SU-DHL-6 (cell line): ENCODE data around the gene SYNDIG1.

ENCODE experiments used
- H2AFZ ChIP-seq: fragments of 200-600 bp; sonication (generic); 2 replicates; pipeline ENCODE4 v1.6.1; 2014; ENCODE audit warnings: low read depth, mild to moderate bottlenecking, moderate library complexity, mixed read lengths, antibody characterized with exemption, low read length; ENCODE audit not compliant: severe bottlenecking
- H3F3A ChIP-seq: fragments of 200-600 bp; shearing (Covaris generic); 2 replicates; pipeline ENCODE4 v1.6.0; 2016; ENCODE audit warnings: antibody characterized with exemption, mild to moderate bottlenecking; ENCODE audit not compliant: insufficient read depth
- H3K27ac ChIP-seq: fragments of 200-600 bp; sonication (generic); 2 replicates; pipeline ENCODE4 v1.5.1; 2016; ENCODE audit warnings: low read depth, mild to moderate bottlenecking, low read length, moderate library complexity, mixed read lengths
- H3K27me3 ChIP-seq: fragments of 200-600 bp; sonication (generic), shearing (Covaris generic); 2 replicates; pipeline ENCODE4 v1.6.0; 2014; ENCODE audit warnings: mild to moderate bottlenecking, low read length
- H3K36me3 ChIP-seq: fragments of 200-600 bp; sonication (generic); 2 replicates; pipeline ENCODE4 v1.6.1; 2014; ENCODE audit warnings: mild to moderate bottlenecking, low read length, mixed read lengths
- H3K4me2 ChIP-seq: fragments of 300-600, 200-600 bp; shearing (Covaris generic), sonication (generic); 2 replicates; pipeline ENCODE4 v1.6.0; 2014; ENCODE audit warnings: low read length, low read depth, mild to moderate bottlenecking; ENCODE audit not compliant: poor library complexity, severe bottlenecking
- H3K4me3 ChIP-seq: fragments of 200-600 bp; sonication (generic); 2 replicates; pipeline ENCODE4 v1.5.1; 2014; ENCODE audit warnings: antibody characterized with exemption, low read length, mild to moderate bottlenecking, mixed read lengths; ENCODE audit not compliant: insufficient read depth, poor library complexity, severe bottlenecking
- H3K79me2 ChIP-seq: fragments of 200-600 bp; sonication (generic); 2 replicates; pipeline ENCODE4 v1.6.1; 2014; ENCODE audit warnings: mild to moderate bottlenecking, low read length, moderate library complexity; ENCODE audit not compliant: insufficient read depth
- H3K9ac ChIP-seq: fragments of 200-600 bp; sonication (generic); 2 replicates; pipeline ENCODE4 v1.7.0; 2014; ENCODE audit warnings: mild to moderate bottlenecking, low read length
- H3K9me2 ChIP-seq: fragments of 200-600 bp; sonication (generic); replicated peaks from 2 replicates; pipeline ENCODE4 v1.6.1; 2014; ENCODE audit warnings: low read length; ENCODE audit not compliant: insufficient read depth
- H3K9me3 ChIP-seq: fragments of 200-600 bp; sonication (generic); 2 replicates; pipeline ENCODE4 v1.6.1; 2014; ENCODE audit warnings: low read length, mixed read lengths; ENCODE audit not compliant: insufficient read depth
- H4K20me1 ChIP-seq: fragments of 200-600 bp; sonication (generic); 2 replicates; pipeline ENCODE4 v1.6.1; 2014; ENCODE audit warnings: low read depth, mild to moderate bottlenecking, antibody characterized with exemption, low read length, moderate library complexity, mixed read lengths
- CTCF ChIP-seq: fragments of 200-600 bp; sonication (generic); IDR thresholded peaks from one replicate; pipeline ENCODE4 v1.5.1; 2017; ENCODE audit warnings: antibody characterized with exemption, mild to moderate bottlenecking, low read length, moderate library complexity; ENCODE audit not compliant: insufficient read depth, poor library complexity, severe bottlenecking
- EZH2phosphoT487 ChIP-seq: fragments of 200-600 bp; sonication (generic), shearing (Covaris generic); conservative IDR thresholded peaks from 2 replicates; pipeline ENCODE4 v1.6.1; 2018; ENCODE audit warnings: mild to moderate bottlenecking, antibody characterized with exemption, low read length, moderate library complexity, mixed read lengths

Gene SYNDIG1

DNA sequence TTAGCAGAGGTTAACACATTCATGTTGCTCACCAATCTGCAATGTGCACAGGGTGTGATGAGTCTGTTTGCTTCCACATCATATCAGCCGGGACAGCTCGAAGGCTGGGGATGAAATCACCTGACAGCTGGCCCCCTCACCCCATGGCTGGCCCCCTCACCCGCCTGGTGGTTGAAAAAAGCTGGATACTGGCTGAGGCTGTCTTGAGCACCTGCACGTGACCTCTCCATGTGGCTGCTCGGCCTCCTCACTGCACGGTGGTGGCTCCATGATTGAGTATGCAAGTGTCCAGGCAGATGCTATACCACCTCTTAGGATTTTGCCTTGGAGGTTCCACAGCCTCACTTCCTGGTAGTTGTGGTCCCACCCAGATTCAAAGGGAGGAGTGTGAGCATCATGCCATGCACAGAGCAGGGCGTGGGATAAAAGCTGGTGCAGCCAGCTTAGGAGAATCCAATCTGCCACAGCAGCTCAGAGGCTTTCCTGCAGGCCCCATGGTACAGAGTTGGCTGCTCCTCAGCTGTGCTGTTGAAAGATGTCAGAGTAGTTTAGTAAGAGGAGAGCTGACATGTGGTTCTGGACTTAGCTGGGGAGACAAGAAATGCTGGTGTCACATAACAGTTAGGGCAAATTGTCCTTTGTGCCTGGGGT is 29.6 kb upstream of the SYNDIG1 start:
- Histone ChIP-seq H3K27ac (no peak overlapping the region), H3F3A (no peaks in the 10 kb centered on the region), H3K9ac (no peak overlapping the region), H2AFZ (no peak overlapping the region), H4K20me1 (no peaks in the 10 kb centered on the region), H3K9me3 (no peaks in the 10 kb centered on the region), H3K9me2 (no peaks in the 10 kb centered on the region), H3K27me3 (no peaks in the 10 kb centered on the region), H3K79me2 (no peaks in the 10 kb centered on the region), H3K4me3 (no peak overlapping the region), H3K36me3 (no peaks in the 10 kb centered on the region), H3K4me2 (no peak overlapping the region)
- TF ChIP-seq CTCF (no peak), EZH2phosphoT487 (no peak)

DNA sequence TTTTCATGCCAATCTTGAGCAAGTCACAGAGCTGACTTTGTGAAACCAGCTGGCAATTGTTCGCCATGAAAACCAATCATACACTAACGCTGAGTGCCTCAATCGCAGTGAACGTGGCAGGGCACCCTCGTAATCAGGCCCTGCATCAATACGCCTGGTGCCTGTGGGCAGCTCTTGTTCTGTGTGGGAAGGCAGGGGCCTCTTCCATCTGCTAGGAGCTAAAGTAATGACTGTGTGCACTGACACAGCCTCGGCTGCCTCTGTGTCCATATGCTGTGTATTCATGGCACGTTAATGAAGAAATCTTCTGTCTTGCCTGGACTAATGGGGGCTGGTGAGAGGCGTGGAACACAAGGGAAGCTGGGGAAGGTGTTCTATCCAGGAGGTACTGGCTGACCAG is 27.8 kb upstream of the SYNDIG1 start:
- no peak overlapping the region for H3K9ac ChIP-seq
- H3K4me2 ChIP-seq = no peak overlapping the region
- H3K27ac ChIP-seq = no peak overlapping the region
- H3K9me3 ChIP-seq = no peaks in the 10 kb centered on the region
- no peaks in the 10 kb centered on the region for H3F3A ChIP-seq
- H3K27me3 ChIP-seq = no peaks in the 10 kb centered on the region
- H3K4me3 ChIP-seq = no peak overlapping the region
- no peaks in the 10 kb centered on the region for H4K20me1 ChIP-seq
- no peak overlapping the region for H2AFZ ChIP-seq
- no peaks in the 10 kb centered on the region for H3K36me3 ChIP-seq
- no peaks in the 10 kb centered on the region for H3K79me2 ChIP-seq
- no peaks in the 10 kb centered on the region for H3K9me2 ChIP-seq
- TF ChIP-seq CTCF (no peak), EZH2phosphoT487 (no peak)

DNA sequence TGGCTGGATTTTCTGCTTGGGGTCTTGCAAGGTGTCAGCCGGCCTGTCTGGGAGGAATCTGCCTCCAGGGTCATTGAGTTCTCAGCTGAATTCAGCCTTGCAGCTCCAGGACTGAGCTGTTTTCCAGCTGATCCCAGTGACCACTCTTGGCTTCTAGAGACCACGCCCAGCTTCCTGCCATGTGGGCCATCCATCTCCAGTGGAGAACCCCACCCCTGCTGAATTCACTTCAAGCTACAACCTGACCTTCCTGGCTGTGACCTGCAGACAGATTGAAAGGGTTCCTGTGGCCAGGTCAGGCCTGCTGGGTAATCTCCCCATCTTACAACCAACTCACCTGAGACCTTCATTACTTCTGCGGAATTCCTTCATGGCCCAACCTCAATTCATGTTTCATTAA is 26.5 kb upstream of the SYNDIG1 start:
- Histone ChIP-seq H3K79me2 (no peaks in the 10 kb centered on the region), H3K9me3 (no peaks in the 10 kb centered on the region), H3K4me2 (no peak overlapping the region), H3K27ac (no peak overlapping the region), H3F3A (no peaks in the 10 kb centered on the region), H3K36me3 (no peaks in the 10 kb centered on the region), H3K4me3 (no peak overlapping the region), H3K9me2 (no peaks in the 10 kb centered on the region), H4K20me1 (no peaks in the 10 kb centered on the region), H2AFZ (no peak overlapping the region), H3K9ac (no peak overlapping the region), H3K27me3 (no peaks in the 10 kb centered on the region)
- no peak for TF ChIP-seq EZH2phosphoT487
- TF ChIP-seq CTCF = no peak

GRCh38 chr20:24443436-24443835 is 26.0 kb upstream of the SYNDIG1 start:
- Histone ChIP-seq H3F3A (no peaks in the 10 kb centered on the region), H3K4me3 (no peak overlapping the region), H3K36me3 (no peaks in the 10 kb centered on the region), H3K27me3 (no peaks in the 10 kb centered on the region), H3K4me2 (no peak overlapping the region), H2AFZ (no peak overlapping the region), H3K9me2 (no peaks in the 10 kb centered on the region), H3K9ac (no peak overlapping the region), H3K9me3 (no peaks in the 10 kb centered on the region), H4K20me1 (no peaks in the 10 kb centered on the region), H3K27ac (no peak overlapping the region), H3K79me2 (no peaks in the 10 kb centered on the region)
- TF ChIP-seq EZH2phosphoT487 (no peak), CTCF (no peak)
